ENCODE results near the gene FMN1.

GRCh38 chr15:33179874-33180273 lies 14.6 kb downstream of the FMN1 start:
- TF ChIP-seq POLR2A (IDR thresholded peaks at IDR 0.05), result no peak
- no peak for TF ChIP-seq CTCF (IDR thresholded peaks at IDR 0.05)

Data from body of pancreas (tissue), 4 donors.